HG03175 (cell line): ENCODE results near the gene GSK3B.

Experiments used
- ATAC-seq: cut with Tn5 transposase; IDR thresholded peaks from one replicate; pipeline ENCODE4 v1.9.1; 2021; ENCODE audit warnings: mild to moderate bottlenecking, moderate library complexity; ENCODE audit not compliant: unreplicated experiment

Gene GSK3B

GRCh38 chr3:119945291-119945690, 149.0 kb downstream of the GSK3B start:
- ATAC-seq: no peak

GRCh38 chr3:119944091-119944490, 150.2 kb downstream of the GSK3B start:
- peak; percentile 63 for ATAC-seq

DNA sequence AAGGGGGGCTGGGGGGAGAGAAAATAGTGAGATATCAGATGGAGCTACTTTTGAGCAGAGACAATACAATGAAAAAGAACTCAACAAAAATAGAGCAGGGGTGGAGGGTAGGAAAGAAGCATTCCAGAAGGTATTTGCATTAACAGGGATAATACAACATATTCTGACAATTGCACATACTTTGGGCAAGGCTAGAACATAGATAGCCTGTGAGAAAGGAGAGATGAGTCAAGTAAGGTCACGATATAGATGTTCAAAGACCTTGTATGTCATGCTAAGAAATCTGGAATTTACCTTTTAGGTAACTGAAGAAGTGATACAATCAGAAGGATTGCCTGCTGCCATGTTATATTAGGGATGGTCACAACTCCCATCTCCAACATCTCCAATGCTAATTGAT, 155.2 kb downstream of the GSK3B start:
- ATAC-seq: no peak

DNA sequence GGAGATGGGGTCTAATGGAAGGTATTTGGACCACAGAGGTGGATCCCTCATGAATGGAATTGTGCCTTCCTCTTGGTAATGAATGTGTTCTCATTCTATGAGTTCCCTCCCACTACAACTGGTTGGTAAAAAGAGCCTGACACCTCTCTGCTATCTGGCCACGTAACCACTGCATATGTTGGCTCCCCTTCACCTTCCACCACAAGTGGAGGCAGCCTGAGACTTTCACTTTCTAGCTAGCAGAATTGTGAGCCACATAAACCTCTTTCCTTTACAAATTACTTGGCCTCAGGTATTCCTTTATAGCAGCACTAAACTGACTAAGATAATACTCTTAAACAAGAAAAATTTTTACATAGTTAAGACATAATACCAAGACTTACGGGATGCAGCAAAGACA, 157.0 kb downstream of the GSK3B start:
- ATAC-seq: peak; percentile 99

DNA sequence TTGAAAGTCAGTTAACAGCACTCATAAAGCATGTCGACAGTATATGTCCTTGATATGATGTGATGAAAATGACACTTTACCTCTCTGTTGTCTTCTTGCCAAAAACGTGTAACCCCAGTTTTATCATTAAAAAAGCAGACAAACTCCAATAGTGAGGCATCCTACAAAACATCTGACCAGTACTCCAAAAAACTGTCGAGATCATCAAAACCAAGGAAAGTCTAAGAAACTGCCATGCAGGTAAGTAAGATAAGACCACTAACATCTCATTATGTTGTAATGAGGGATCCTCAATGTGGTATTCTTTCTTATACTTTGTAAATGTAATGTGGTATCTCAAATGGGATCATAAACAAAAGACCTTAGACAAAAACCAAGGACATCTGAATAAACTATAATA, 160.0 kb downstream of the GSK3B start:
- ATAC-seq: no peak

DNA sequence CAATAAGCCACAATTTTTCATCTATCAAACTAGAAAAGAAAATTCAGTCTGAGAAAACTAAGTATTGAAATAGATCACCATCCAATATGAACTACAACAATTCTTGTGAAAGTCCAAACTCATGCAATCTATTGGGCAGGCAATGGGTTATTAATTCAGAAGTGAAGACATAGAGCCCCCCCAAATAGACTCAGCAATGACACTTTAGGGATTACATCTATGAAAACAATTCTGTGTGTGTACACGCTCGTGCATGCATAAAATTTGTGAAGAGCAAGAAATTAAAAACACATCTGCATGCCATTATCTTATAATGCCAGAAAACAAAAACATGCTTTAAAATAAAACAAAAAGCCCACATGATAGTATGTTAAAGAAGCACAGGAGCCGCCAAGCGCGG, 161.0 kb downstream of the GSK3B start:
- no peak for ATAC-seq

GRCh38 chr3:119930286-119930685, 164.0 kb downstream of the GSK3B start:
- no peak for ATAC-seq

DNA sequence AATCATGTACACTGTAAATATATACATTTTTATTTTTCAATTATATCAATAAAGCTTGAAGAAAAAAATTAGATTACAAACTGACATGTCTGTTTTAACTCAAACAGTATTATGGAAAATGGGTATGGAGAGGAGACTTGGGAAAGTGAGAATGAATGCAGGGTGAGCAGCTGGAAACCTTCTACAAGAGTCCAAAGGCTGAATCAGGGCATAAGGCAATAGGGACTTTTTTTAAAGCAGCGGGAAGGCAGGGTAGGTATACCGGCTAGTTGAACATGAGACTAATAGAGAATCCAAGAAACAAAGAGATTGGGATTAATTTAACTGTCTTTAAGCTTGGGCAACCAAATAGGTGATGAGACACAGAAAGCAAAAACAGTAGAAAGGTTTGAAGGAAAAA, 167.1 kb downstream of the GSK3B start:
- no peak for ATAC-seq

DNA sequence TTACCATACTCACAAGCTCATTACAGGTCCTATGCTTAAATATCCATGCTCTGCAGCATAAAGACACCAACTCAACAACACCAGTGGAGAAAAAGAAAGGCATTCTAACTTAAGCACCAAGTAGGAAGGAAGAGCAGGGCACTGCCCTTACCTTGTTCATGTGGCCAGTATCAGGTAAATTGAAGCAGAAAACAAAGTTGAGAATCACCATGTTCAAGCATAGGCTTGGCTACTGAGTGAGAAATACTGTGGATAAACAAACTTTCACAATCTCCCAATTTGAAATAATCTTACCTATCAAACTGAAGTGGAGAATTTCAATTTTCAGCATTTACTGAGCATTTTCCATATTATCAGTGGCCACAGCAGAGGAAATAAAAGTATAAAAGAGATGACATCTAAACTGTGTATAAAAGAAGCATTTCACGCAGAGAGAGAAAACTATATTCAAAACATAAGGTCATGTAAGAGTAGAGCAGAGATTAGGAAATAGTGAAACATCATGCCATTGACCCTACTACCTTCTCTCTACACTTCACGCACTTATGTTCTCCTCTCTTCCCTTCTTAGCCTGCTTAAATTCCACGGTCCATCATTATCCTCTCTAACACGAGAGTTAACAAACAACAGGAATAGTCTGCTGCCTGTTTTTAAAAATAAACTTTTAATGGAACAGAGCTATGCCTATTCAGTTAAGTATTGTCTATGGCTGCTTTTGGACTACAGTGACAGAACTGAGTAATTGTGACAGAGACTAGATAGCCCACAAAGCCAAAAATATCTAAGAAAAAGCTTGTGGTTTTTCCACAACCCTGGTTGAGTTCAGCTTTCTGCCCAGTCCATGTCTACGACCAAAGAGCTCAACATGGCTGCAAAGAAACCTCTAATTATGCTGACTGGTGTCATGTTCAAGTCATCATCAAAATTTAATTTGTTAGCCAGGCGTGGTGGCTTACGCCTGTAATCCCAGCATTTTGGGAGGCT, 169.8 kb downstream of the GSK3B start:
- no peak for ATAC-seq

- no peak for ATAC-seq
Measured at GRCh38 chr3:119918992-119919933, 175.0 kb downstream of the GSK3B start.

DNA sequence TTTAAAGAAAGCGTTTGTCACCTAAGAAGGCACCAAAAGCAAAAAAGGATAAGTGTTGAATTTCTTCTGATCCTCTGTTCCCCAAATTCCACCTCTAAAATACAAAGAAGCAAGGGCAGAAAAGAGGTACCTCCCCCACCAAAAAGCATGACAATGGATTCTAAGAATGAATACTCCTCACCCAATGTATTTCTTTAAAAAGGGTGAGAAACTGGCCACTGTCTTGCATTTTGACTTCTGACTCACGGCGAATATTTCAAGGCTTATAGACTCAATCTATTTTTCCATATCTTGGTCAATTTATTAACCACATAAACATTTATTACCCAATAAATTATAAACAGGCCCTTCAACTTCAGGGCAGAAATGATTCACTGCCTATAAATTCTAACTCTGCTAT, 181.2 kb downstream of the GSK3B start:
- ATAC-seq: no peak

DNA sequence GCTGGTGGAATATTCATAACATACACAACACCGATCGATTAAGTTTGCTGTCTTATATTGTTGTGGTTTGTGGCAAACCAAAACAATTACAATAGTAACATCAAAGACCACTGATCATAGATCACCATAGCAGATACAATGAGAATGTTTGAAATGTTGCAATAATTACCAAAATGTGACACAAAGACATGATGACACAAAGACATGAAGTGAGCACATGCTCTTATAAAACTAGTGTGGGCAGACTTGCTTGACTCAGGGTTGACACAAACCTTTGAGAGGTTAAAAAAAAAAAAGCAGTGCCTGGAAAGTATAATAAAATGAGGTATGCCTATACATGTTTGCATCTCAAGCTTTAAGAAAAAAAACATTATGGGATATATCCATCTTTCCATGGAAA, 182.0 kb downstream of the GSK3B start:
- no peak for ATAC-seq

GRCh38 chr3:119911748-119912147, 182.5 kb downstream of the GSK3B start:
- ATAC-seq: no peak

DNA sequence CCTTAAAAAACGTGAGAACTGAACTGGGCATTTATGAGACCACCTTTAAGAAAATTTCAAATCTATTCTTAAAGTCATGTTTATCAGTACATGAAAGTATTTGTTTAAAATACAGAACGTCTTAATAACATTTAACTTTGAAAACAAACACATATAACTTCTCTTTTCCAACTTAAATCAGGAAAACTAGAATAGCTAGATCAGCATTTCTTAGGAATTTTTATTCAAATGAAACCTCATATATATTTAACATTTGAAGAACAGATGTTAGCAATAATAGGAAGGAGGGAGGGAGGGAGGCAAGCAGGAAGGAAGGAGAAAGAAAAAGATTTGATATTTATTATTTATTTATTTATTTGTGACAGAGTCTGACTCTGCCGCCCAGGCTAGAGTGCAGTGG, 192.2 kb downstream of the GSK3B start:
- ATAC-seq: no peak

GRCh38 chr3:119901148-119901547, 193.1 kb downstream of the GSK3B start:
- ATAC-seq: no peak

DNA sequence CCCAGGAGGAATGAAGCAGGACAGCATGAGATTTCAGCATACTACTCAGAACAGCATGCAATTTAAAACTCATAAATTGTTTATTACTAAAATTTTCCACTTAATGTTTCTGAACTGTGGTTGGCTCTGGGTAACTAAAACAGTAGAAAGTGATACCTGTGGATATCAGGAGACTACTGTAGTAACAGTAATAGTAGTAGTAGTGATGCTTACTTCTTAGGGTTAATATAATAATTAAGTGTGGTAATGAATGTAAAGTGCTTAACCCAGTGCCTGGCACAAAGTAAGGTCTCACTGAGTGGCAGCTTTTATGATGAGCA, 195.1 kb downstream of the GSK3B start:
- ATAC-seq: no peak

DNA sequence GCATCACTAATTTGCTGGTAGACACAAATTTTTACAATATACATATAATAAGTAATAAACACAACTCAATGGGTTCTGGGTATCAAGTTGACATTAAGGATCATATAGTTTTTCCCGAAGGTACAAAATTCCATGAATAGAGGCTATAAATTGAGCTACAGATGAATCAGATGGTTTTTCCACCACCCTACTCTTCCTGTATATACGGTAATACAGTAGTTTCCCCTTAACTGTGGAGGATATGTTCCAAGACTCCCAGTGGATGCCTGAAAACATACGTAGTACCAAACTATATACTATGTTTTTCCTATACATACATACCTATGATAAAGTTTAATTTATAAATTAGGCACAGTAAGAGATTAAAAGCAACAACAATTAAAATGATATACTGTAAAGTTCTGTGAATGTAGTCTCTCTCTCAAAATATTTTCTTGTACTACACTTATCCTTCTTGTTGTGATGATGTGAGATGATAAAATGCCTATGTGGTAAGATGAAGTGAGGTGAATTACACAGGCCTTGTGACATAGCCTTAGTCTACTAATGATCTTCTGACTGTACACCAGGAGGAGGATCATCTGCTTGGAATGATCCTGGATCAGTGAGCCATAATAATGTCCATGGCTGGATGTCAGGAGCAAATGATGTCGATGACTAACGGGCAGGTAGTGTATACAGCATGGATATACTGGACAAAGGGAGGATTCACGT, 195.6 kb downstream of the GSK3B start:
- no peak for ATAC-seq

GRCh38 chr3:119894195-119894594, 200.1 kb downstream of the GSK3B start:
- no peak for ATAC-seq

DNA sequence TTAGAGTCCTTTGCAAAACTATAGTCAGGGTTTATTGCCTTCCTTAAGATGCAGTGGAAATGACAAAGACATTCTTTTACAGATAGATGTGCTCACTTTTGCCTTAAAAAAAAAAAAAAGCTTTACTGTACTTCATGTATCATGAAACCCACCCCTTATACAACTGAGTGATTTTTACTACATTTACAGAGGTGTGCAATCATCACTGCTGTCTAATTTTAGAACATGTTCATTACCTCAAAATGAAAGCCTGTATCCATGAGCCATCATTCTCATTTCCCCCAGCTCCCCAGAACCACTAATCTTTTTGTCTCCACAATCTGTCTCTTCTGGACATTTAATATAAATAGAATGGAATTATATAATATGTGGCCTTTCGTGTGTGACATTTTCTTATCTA, 200.5 kb downstream of the GSK3B start:
- ATAC-seq: no peak

GRCh38 chr3:119891944-119892721, 202.1 kb downstream of the GSK3B start:
- ATAC-seq: peak; percentile 62
